HEK293 (cell line): Measurements from ENCODE around the gene C6orf136.

Source experiments
- ATF2 ChIP-seq: fragments of 450-650 bp; formaldehyde crosslinking; IDR thresholded peaks from 2 replicates; pipeline ENCODE4 v1.5.1; 2016; ENCODE audit warnings: missing biosample characterization, missing genetic modification characterization, low read depth
- FEZF1 ChIP-seq: fragments of 450-650 bp; formaldehyde crosslinking; IDR thresholded peaks from 2 replicates; pipeline ENCODE4 v1.5.1; 2016; ENCODE audit warnings: missing biosample characterization, missing genetic modification characterization
- GLIS1 ChIP-seq: fragments of 450-650 bp; formaldehyde crosslinking; IDR thresholded peaks from 2 replicates; pipeline ENCODE4 v1.5.1; 2016; ENCODE audit warnings: missing biosample characterization, missing genetic modification characterization
- HIC1 ChIP-seq: fragments of 450-650 bp; formaldehyde crosslinking; IDR thresholded peaks from 2 replicates; pipeline ENCODE4 v1.5.1; 2016; ENCODE audit warnings: missing biosample characterization, missing genetic modification characterization
- HOXA7 ChIP-seq: sonication (generic); formaldehyde crosslinking; IDR thresholded peaks from 2 replicates; pipeline ENCODE4 v1.8.1; 2022; ENCODE audit warnings: missing genetic modification reagents, borderline replicate concordance
- HOXC10 ChIP-seq: sonication (generic); formaldehyde crosslinking; IDR thresholded peaks from 2 replicates; pipeline ENCODE4 v1.8.1; 2023; ENCODE audit warnings: mild to moderate bottlenecking, missing genetic modification reagents
- HOXD13 ChIP-seq: sonication (generic); formaldehyde crosslinking; IDR thresholded peaks from 2 replicates; pipeline ENCODE4 v1.8.0; 2022; ENCODE audit warnings: missing genetic modification reagents, borderline replicate concordance
- KLF8 ChIP-seq: fragments of 450-650 bp; formaldehyde crosslinking; IDR thresholded peaks from 2 replicates; pipeline ENCODE4 v1.5.1; 2016; ENCODE audit warnings: missing biosample characterization, missing genetic modification characterization
- MZF1 ChIP-seq: fragments of 450-650 bp; formaldehyde crosslinking; IDR thresholded peaks from 2 replicates; pipeline ENCODE4 v1.5.1; 2017; ENCODE audit warnings: missing biosample characterization, missing genetic modification characterization, borderline replicate concordance
- WT1 ChIP-seq: fragments of 450-650 bp; formaldehyde crosslinking; IDR thresholded peaks from 2 replicates; pipeline ENCODE4 v1.5.1; 2016; ENCODE audit warnings: missing biosample characterization, missing genetic modification characterization
- YY1 ChIP-seq: fragments of 450-650 bp; formaldehyde crosslinking; IDR thresholded peaks from 2 replicates; pipeline ENCODE4 v1.5.1; 2018; ENCODE audit warnings: missing biosample characterization, missing genetic modification characterization
- YY2 ChIP-seq: fragments of 450-650 bp; formaldehyde crosslinking; IDR thresholded peaks from 2 replicates; pipeline ENCODE4 v1.5.1; 2016; ENCODE audit warnings: missing biosample characterization, missing genetic modification characterization
- ZBTB1 ChIP-seq: fragments of 450-650 bp; formaldehyde crosslinking; IDR thresholded peaks from 2 replicates; pipeline ENCODE4 v1.5.1; 2016; ENCODE audit warnings: missing biosample characterization, missing genetic modification characterization
- ZFP37 ChIP-seq: fragments of 450-650 bp; formaldehyde crosslinking; IDR thresholded peaks from 2 replicates; pipeline ENCODE4 v1.5.1; 2016; ENCODE audit warnings: missing biosample characterization, missing genetic modification characterization
- ZFP69B ChIP-seq: fragments of 450-650 bp; formaldehyde crosslinking; IDR thresholded peaks from 2 replicates; pipeline ENCODE4 v1.5.1; 2016; ENCODE audit warnings: missing biosample characterization, missing genetic modification characterization
- ZIC2 ChIP-seq: fragments of 450-650 bp; formaldehyde crosslinking; IDR thresholded peaks from 2 replicates; pipeline ENCODE4 v1.5.1; 2016; ENCODE audit warnings: missing biosample characterization, missing genetic modification characterization
- ZNF24 ChIP-seq: fragments of 450-650 bp; formaldehyde crosslinking; IDR thresholded peaks from 2 replicates; pipeline ENCODE4 v1.5.1; 2016; ENCODE audit warnings: missing biosample characterization, missing genetic modification characterization
- ZNF335 ChIP-seq: fragments of 450-650 bp; formaldehyde crosslinking; conservative IDR thresholded peaks from 2 replicates; pipeline ENCODE4 v1.5.1; 2016; ENCODE audit warnings: missing biosample characterization, missing genetic modification characterization
- ZNF341 ChIP-seq: fragments of 450-650 bp; formaldehyde crosslinking; IDR thresholded peaks from 2 replicates; pipeline ENCODE4; 2016; ENCODE audit warnings: low read depth, missing biosample characterization, missing genetic modification characterization
- ZNF394 ChIP-seq: fragments of 450-650 bp; formaldehyde crosslinking; IDR thresholded peaks from 2 replicates; pipeline ENCODE4 v1.5.1; 2016; ENCODE audit warnings: missing biosample characterization, missing genetic modification characterization, mild to moderate bottlenecking, moderate library complexity, borderline replicate concordance
- ZNF423 ChIP-seq: fragments of 450-650 bp; formaldehyde crosslinking; IDR thresholded peaks from 2 replicates; pipeline ENCODE4 v1.5.1; 2016; ENCODE audit warnings: missing biosample characterization, missing genetic modification characterization
- ZNF426 ChIP-seq: fragments of 450-650 bp; formaldehyde crosslinking; IDR thresholded peaks from 2 replicates; pipeline ENCODE4 v1.5.1; 2017; ENCODE audit warnings: missing biosample characterization, missing genetic modification characterization, mild to moderate bottlenecking, inconsistent platforms, moderate library complexity
- ZNF518A ChIP-seq: fragments of 450-650 bp; formaldehyde crosslinking; conservative IDR thresholded peaks from 2 replicates; pipeline ENCODE4 v1.5.1; 2016; ENCODE audit warnings: low read depth, missing biosample characterization, missing genetic modification characterization
- ZNF580 ChIP-seq: fragments of 450-650 bp; formaldehyde crosslinking; IDR thresholded peaks from 2 replicates; pipeline ENCODE4 v1.5.1; 2016; ENCODE audit warnings: missing biosample characterization, missing genetic modification characterization
- ZNF610 ChIP-seq: fragments of 450-650 bp; formaldehyde crosslinking; IDR thresholded peaks from 2 replicates; pipeline ENCODE4 v1.5.1; 2016; ENCODE audit warnings: missing biosample characterization, missing genetic modification characterization, borderline replicate concordance
- ZNF660 ChIP-seq: fragments of 450-650 bp; IDR thresholded peaks from 2 replicates; pipeline ENCODE4 v1.5.1; 2018; ENCODE audit warnings: missing biosample characterization, mild to moderate bottlenecking, missing genetic modification characterization
- ZNF776 ChIP-seq: fragments of 450-650 bp; formaldehyde crosslinking; IDR thresholded peaks from 2 replicates; pipeline ENCODE4 v1.5.0; 2017; ENCODE audit warnings: missing biosample characterization, missing genetic modification characterization, borderline replicate concordance
- ZNF777 ChIP-seq: fragments of 450-650 bp; formaldehyde crosslinking; IDR thresholded peaks from 2 replicates; pipeline ENCODE4 v1.5.1; 2017; ENCODE audit warnings: missing biosample characterization, missing genetic modification characterization, borderline replicate concordance
- ZNF785 ChIP-seq: fragments of 450-650 bp; formaldehyde crosslinking; IDR thresholded peaks from 2 replicates; pipeline ENCODE4 v1.5.1; 2016; ENCODE audit warnings: missing biosample characterization, missing genetic modification characterization
- ZNF843 ChIP-seq: fragments of 450-650 bp; formaldehyde crosslinking; IDR thresholded peaks from 2 replicates; pipeline ENCODE4 v1.5.1; 2016; ENCODE audit warnings: missing biosample characterization, missing genetic modification characterization
- ZSCAN16 ChIP-seq: fragments of 450-650 bp; formaldehyde crosslinking; IDR thresholded peaks from 2 replicates; pipeline ENCODE4 v1.5.1; 2016; ENCODE audit warnings: missing biosample characterization, missing genetic modification characterization
- ZSCAN30 ChIP-seq: fragments of 450-650 bp; IDR thresholded peaks from 2 replicates; pipeline ENCODE4 v1.5.1; 2018; ENCODE audit warnings: missing biosample characterization, mild to moderate bottlenecking, missing genetic modification characterization, moderate library complexity
- ZXDB ChIP-seq: fragments of 450-650 bp; formaldehyde crosslinking; IDR thresholded peaks from 2 replicates; pipeline ENCODE4 v1.5.1; 2016; ENCODE audit warnings: missing biosample characterization, missing genetic modification characterization

C6orf136 gene

DNA sequence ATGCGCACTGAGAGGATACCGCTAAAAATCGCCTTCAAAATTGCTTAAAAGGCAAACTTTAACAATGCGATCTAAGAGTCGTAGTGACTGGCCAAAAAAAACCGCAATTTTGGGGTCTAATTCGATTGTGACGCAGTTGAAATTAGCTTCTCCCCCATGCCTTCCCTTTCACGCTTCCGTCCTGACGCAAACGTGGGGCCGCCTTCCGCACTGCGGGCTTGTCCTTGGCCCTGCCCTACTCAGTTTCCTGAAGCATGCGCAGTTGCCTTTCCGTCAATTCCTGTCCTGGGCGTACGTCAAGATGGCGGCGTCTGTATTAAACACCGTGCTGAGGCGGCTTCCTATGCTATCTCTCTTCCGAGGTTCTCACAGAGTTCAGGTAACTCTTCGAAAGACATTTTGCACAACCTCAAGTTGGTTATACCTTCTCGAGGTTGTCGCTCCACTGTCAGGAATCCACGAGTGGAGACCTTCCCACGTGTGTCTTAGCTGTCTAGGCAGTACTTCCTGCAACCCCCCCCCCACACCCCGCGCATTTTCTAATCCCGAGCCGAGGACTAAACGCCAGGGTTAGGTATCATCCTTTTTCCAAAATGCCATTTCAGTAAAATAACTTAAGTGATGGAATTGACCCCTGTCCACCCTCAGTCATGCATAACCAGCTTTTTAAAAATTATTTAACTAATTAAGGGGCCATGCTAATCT, 29.2 kb upstream of the C6orf136 start, which contains the start of gene MRPS18B (continued):
- no peak for TF ChIP-seq ZNF423 (tag by site-specific recombination)
- TF ChIP-seq FEZF1 (tag by site-specific recombination), result no peak
- peak; percentile 68; the same call in 1 of the 2 replicates for TF ChIP-seq ZNF610 (tag by site-specific recombination)
- TF ChIP-seq YY2, result peak; percentile 85
- no peak for TF ChIP-seq WT1 (tag by site-specific recombination)
- peak; percentile 55; the same call in 1 of the 2 replicates for TF ChIP-seq ZNF394
- no peak for TF ChIP-seq GLIS1 (tag by site-specific recombination)
- TF ChIP-seq ZNF335 (tag by site-specific recombination), result peak; percentile 99
- TF ChIP-seq ZNF660 (tag by site-specific recombination), result peak; percentile 78; the same call in 1 of the 2 replicates
- no peak for TF ChIP-seq ATF2
- no peak for TF ChIP-seq ZSCAN16 (tag by site-specific recombination)
- TF ChIP-seq HOXA7 (CRISPR knock-in tag), result no peak
- TF ChIP-seq YY1, result peak; percentile 93
- 0 out of 2 replicates have a peak, but pooled peaks have one; percentile 8 for TF ChIP-seq ZSCAN30 (tag by site-specific recombination)
- no peak for TF ChIP-seq ZNF785 (tag by site-specific recombination)
- peak; percentile 95 for TF ChIP-seq ZFP37 (tag by site-specific recombination)
- 0 out of 2 replicates have a peak, but pooled peaks have one; percentile 9 for TF ChIP-seq KLF8 (tag by site-specific recombination)
- no peak for TF ChIP-seq HIC1 (tag by site-specific recombination)
- peak; percentile 93 for TF ChIP-seq ZXDB
- TF ChIP-seq ZFP69B (tag by site-specific recombination), result 0 out of 2 replicates have a peak, but pooled peaks have one; percentile 48
- no peak for TF ChIP-seq HOXD13 (CRISPR knock-in tag)
- TF ChIP-seq ZBTB1, result no peak
- no peak; the same call in 1 of the 2 replicates for TF ChIP-seq ZNF24 (tag by site-specific recombination)
- TF ChIP-seq ZNF426 (tag by site-specific recombination), result no peak
- TF ChIP-seq ZNF776, result no peak
- TF ChIP-seq MZF1 (tag by site-specific recombination), result no peak
- peak; percentile 64; the same call in 1 of the 2 replicates for TF ChIP-seq ZNF518A (tag by site-specific recombination)
- TF ChIP-seq HOXC10, result no peak
- TF ChIP-seq ZNF341 (tag by site-specific recombination), result peak; percentile 65
- no peak for TF ChIP-seq ZNF777 (tag by site-specific recombination)
- TF ChIP-seq ZNF580, result no peak
- TF ChIP-seq ZIC2 (tag by site-specific recombination), result no peak
- TF ChIP-seq ZNF843 (tag by site-specific recombination), result peak; percentile 45; the same call in 1 of the 2 replicates
